Femur (tissue), 1 donor: ENCODE results near the gene FBLN5.
"Not testable (repeated sequence)": the region's sequence is repeated elsewhere in the genome, so short reads cannot be mapped to it uniquely, and the experiment has no call there.

Experiments
- DNase-seq: peaks from one replicate; pipeline ENCODE4 v3.0.0-alpha.2; 2017

Gene FBLN5

GRCh38 chr14:91904483-91904882 is 43.0 kb downstream of the FBLN5 start:
- no peak for DNase-seq

- no peak for DNase-seq
Observed at GRCh38 chr14:91903070-91903469, 44.4 kb downstream of the FBLN5 start.

GRCh38 chr14:91902336-91902735 is 45.2 kb downstream of the FBLN5 start:
- DNase-seq, result no peak

- no peak for DNase-seq
Observed at GRCh38 chr14:91901449-91902226, 45.9 kb downstream of the FBLN5 start.

GRCh38 chr14:91899806-91900205 is 47.7 kb downstream of the FBLN5 start:
- DNase-seq, result no peak

- DNase-seq, result no peak
Observed at GRCh38 chr14:91899213-91899612, 48.3 kb downstream of the FBLN5 start.

- DNase-seq, result peak; percentile 69
Observed at GRCh38 chr14:91898372-91898771, 49.1 kb downstream of the FBLN5 start.

- DNase-seq, result not testable (repeated sequence)
Observed at GRCh38 chr14:91897716-91898115, 49.8 kb downstream of the FBLN5 start.

- peak; percentile 62 for DNase-seq
Observed at GRCh38 chr14:91897106-91897701, 50.3 kb downstream of the FBLN5 start.

GRCh38 chr14:91896419-91896818 is 51.1 kb downstream of the FBLN5 start:
- no peak for DNase-seq

GRCh38 chr14:91893669-91894068 is 53.8 kb downstream of the FBLN5 start:
- no peak for DNase-seq

GRCh38 chr14:91893007-91893406 is 54.5 kb downstream of the FBLN5 start:
- no peak for DNase-seq

GRCh38 chr14:91891721-91892220 is 55.7 kb downstream of the FBLN5 start:
- peak; percentile 88 for DNase-seq

GRCh38 chr14:91891101-91891500 is 56.4 kb downstream of the FBLN5 start:
- DNase-seq, result no peak

- DNase-seq, result peak; percentile 58
Observed at GRCh38 chr14:91890291-91890749, 57.2 kb downstream of the FBLN5 start.

- DNase-seq, result no peak
Observed at GRCh38 chr14:91889477-91890211, 57.9 kb downstream of the FBLN5 start.

GRCh38 chr14:91888641-91889476 is 58.6 kb downstream of the FBLN5 start:
- DNase-seq, result no peak

- DNase-seq, result no peak
Observed at GRCh38 chr14:91886961-91887360, 60.5 kb downstream of the FBLN5 start.

GRCh38 chr14:91885839-91886238 is 61.7 kb downstream of the FBLN5 start:
- no peak for DNase-seq

GRCh38 chr14:91885113-91885712 is 62.3 kb downstream of the FBLN5 start:
- DNase-seq, result no peak

- DNase-seq, result no peak
Observed at GRCh38 chr14:91884664-91885063, 62.8 kb downstream of the FBLN5 start.

GRCh38 chr14:91883753-91884152 is 63.7 kb downstream of the FBLN5 start:
- peak; percentile 53 for DNase-seq
